Endodermal cell (in vitro differentiated cells): ENCODE results near the gene SSR3. TPM values are rescaled to one million over a fixed set of nuclear protein-coding genes. Genes with fewer than 3 reads are reported as not detected.

ENCODE experiments used
- DNase-seq: peaks from one replicate; pipeline ENCODE4 v3.0.0-alpha.2; 2017
- H3K27ac ChIP-seq: 2 replicates; pipeline ENCODE4 v1.5.1; 2013; ENCODE audit warnings: mild to moderate bottlenecking, low read depth, low read length, moderate library complexity
- H3K27me3 ChIP-seq: 2 replicates; pipeline ENCODE4 v1.6.1; 2013; ENCODE audit warnings: mild to moderate bottlenecking, low read length, moderate library complexity; ENCODE audit not compliant: insufficient read depth, control insufficient read depth, poor library complexity, severe bottlenecking
- H3K36me3 ChIP-seq: 2 replicates; pipeline ENCODE4 v1.7.0; 2013; ENCODE audit warnings: mild to moderate bottlenecking, low read length, moderate library complexity; ENCODE audit not compliant: control insufficient read depth, insufficient read depth
- H3K4me1 ChIP-seq: one replicate; pipeline ENCODE4 v1.7.0; 2013; ENCODE audit warnings: low read length; ENCODE audit not compliant: control insufficient read depth, insufficient read depth
- H3K4me3 ChIP-seq: 2 replicates; pipeline ENCODE4 v1.5.1; 2013; ENCODE audit warnings: mild to moderate bottlenecking, low read length, moderate library complexity
- H3K9ac ChIP-seq: 2 replicates; pipeline ENCODE4 v1.6.1; 2013; ENCODE audit warnings: mild to moderate bottlenecking, low read length, moderate library complexity; ENCODE audit not compliant: poor library complexity, severe bottlenecking; ENCODE audit errors: extremely low read depth
- H3K9me3 ChIP-seq: 2 replicates; pipeline ENCODE4 v1.6.1; 2013; ENCODE audit warnings: mild to moderate bottlenecking, low read length, moderate library complexity; ENCODE audit not compliant: control insufficient read depth
- H3K27ac Mint-ChIP-seq: 2 replicates; pipeline ENCODE4 v1.8.0; 2020; ENCODE audit warnings: mixed read lengths
- H3K27me3 Mint-ChIP-seq: 2 replicates; pipeline ENCODE4 v1.8.0; 2021; ENCODE audit warnings: mild to moderate bottlenecking, mixed read lengths; ENCODE audit not compliant: insufficient read depth
- H3K36me3 Mint-ChIP-seq: 2 replicates; pipeline ENCODE4 v1.8.0; 2020; ENCODE audit warnings: low read depth, mixed read lengths
- H3K4me1 Mint-ChIP-seq: 2 replicates; pipeline ENCODE4 v1.8.0; 2020; ENCODE audit warnings: mixed read lengths
- H3K4me3 Mint-ChIP-seq: 2 replicates; pipeline ENCODE4 v1.8.0; 2020; ENCODE audit warnings: mild to moderate bottlenecking, moderate library complexity, mixed read lengths
- H3K9me3 Mint-ChIP-seq: 2 replicates; pipeline ENCODE4 v1.8.0; 2020; ENCODE audit warnings: mild to moderate bottlenecking, mixed read lengths
- WGBS, 2 experiments: methylation state at CpG; one replicate each; pipeline versions ENCODE4 v1.1.5 to v1.1.7; 2013; ENCODE audit warnings: missing lambda C conversion rate in 2 of 2, mixed read lengths in 1 of 2; ENCODE audit not compliant: insufficient coverage in 1 of 2, insufficient read length in 1 of 2; 5-methylcytosine and 5-hydroxymethylcytosine counted together
- total RNA-seq, 2 donors: library from RNA; stranded (reverse); fragmentation: NEBNext Ultra II Directional in 1 of 2; extraction: Animal tissue kit (Norgen Biotek cat#: 25700) in 1 of 2; gene quantifications; 2 replicates in 1 of 2; 3 replicates in 1 of 2; pipeline ENCODE4 v1.2.1, GENCODE V29; 2021
- TF ChIP-seq, protein P1 (sequence below): fragments of 200-600 bp; sonication (generic); conservative IDR thresholded peaks from 2 replicates; pipeline ENCODE4 v1.5.0; 2021; ENCODE audit warnings: antibody characterized with exemption, mild to moderate bottlenecking

SSR3 gene
- total RNA-seq, 2 donors from 2014 or later = 187 to 200 TPM

- peaks cover 61% of the 10 kb centered on the region for H3K36me3 Mint-ChIP-seq
- Histone ChIP-seq H3K9me3 (no peaks in the 10 kb centered on the region), H3K36me3 (peaks cover 65% of the 10 kb centered on the region), H3K9ac (no peak overlapping the region), H3K27me3 (no peaks in the 10 kb centered on the region), H3K27ac (no peak overlapping the region), H3K4me1 (no peaks in the 10 kb centered on the region), H3K4me3 (peak overlapping the region; percentile 8)
- peaks cover 9% of the 10 kb centered on the region for H3K4me1 Mint-ChIP-seq
- H3K4me3 Mint-ChIP-seq = no peak overlapping the region
- TF ChIP-seq, protein P1, sequence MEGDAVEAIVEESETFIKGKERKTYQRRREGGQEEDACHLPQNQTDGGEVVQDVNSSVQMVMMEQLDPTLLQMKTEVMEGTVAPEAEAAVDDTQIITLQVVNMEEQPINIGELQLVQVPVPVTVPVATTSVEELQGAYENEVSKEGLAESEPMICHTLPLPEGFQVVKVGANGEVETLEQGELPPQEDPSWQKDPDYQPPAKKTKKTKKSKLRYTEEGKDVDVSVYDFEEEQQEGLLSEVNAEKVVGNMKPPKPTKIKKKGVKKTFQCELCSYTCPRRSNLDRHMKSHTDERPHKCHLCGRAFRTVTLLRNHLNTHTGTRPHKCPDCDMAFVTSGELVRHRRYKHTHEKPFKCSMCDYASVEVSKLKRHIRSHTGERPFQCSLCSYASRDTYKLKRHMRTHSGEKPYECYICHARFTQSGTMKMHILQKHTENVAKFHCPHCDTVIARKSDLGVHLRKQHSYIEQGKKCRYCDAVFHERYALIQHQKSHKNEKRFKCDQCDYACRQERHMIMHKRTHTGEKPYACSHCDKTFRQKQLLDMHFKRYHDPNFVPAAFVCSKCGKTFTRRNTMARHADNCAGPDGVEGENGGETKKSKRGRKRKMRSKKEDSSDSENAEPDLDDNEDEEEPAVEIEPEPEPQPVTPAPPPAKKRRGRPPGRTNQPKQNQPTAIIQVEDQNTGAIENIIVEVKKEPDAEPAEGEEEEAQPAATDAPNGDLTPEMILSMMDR = no peak
- H3K27ac Mint-ChIP-seq = peak overlapping the region; percentile 3
- 74 to 88% methylated on average over 4 of the region's 4 CpGs for WGBS, 2 experiments
- DNase-seq = no peak
- H3K27me3 Mint-ChIP-seq = no peaks in the 10 kb centered on the region
- H3K9me3 Mint-ChIP-seq = no peaks in the 10 kb centered on the region
These were observed 3.2 kb downstream of the SSR3 start for GRCh38 chr3:156551746-156552145.

DNA sequence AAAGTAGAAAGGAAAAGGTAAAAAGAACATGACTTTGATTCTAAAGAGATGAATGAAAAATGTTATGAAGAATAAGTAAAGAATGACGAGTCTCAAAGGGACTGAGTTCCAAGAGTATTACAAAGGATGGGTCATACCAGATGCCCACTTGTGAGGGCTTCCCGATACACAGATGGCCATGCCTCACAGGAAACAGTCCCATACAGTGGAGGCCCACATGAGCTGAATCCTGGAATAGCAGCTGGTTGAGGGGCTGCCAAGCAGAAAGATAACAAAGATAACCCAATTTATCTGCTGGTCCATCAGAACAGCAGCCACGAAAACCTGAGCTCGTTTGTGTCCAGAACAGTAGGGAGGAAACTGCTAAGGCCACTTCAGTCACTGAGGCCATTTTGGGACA lies 3.7 kb downstream of the SSR3 start:
- H3K9ac ChIP-seq = no peak overlapping the region
- no peak for DNase-seq
- Mint-ChIP-seq H3K27ac (peak overlapping the region; percentile 3), H3K27me3 (no peaks in the 10 kb centered on the region), H3K4me3 (no peak overlapping the region), H3K9me3 (no peaks in the 10 kb centered on the region), H3K4me1 (peaks cover 9% of the 10 kb centered on the region), H3K36me3 (peaks cover 66% of the 10 kb centered on the region)
- H3K4me3 ChIP-seq = peak overlapping the region; percentile 8
- no peaks in the 10 kb centered on the region for H3K9me3 ChIP-seq
- WGBS, 2 experiments = 80 to 86% methylated on average over 4 of the region's 4 CpGs
- no peaks in the 10 kb centered on the region for H3K4me1 ChIP-seq
- H3K36me3 ChIP-seq = peaks cover 70% of the 10 kb centered on the region
- TF ChIP-seq, protein P1 = no peak
- no peak overlapping the region for H3K27ac ChIP-seq
- H3K27me3 ChIP-seq = no peaks in the 10 kb centered on the region

DNA sequence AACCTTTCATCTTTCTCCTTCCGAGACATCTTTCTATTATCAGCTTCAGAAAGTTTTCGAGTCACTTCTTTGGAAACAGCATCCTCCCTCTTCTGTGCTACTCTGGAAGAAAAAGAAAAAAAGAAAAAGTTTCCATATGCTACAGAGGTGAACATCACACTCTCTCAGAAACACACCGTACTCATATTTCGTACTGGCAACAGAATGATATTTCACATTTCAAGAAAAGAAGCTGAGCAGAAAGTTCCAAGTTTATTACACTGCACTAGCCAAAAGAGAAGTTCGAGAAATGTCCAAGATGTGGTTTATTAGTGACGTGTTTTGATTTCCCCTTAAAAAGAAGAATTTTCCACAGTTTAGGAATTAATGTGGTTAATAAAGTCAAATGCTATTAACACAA lies 6.0 kb downstream of the SSR3 start:
- Histone ChIP-seq H3K36me3 (peaks cover 94% of the 10 kb centered on the region), H3K9ac (no peak overlapping the region), H3K27me3 (no peaks in the 10 kb centered on the region), H3K9me3 (no peaks in the 10 kb centered on the region), H3K4me3 (no peak overlapping the region), H3K4me1 (no peaks in the 10 kb centered on the region), H3K27ac (no peak overlapping the region)
- no peaks in the 10 kb centered on the region for H3K27me3 Mint-ChIP-seq
- TF ChIP-seq, protein P1 = no peak
- H3K36me3 Mint-ChIP-seq = peaks cover 84% of the 10 kb centered on the region
- peaks cover 7% of the 10 kb centered on the region for H3K4me1 Mint-ChIP-seq
- DNase-seq = no peak
- no peak overlapping the region for H3K4me3 Mint-ChIP-seq
- H3K27ac Mint-ChIP-seq = peak overlapping the region; percentile 48
- WGBS, 2 experiments = 91 to 100% methylated on average over 5 to 6 of the region's 6 CpGs
- H3K9me3 Mint-ChIP-seq = no peaks in the 10 kb centered on the region
